ENCODE results near the gene PAPOLB. TPM values are rescaled to one million over a fixed set of nuclear protein-coding genes. Genes with fewer than 3 reads are reported as not detected.

Gene PAPOLB
- total RNA-seq, 2 donors from 2014 or later = 0.68 to 1.1 TPM

- TF ChIP-seq CTCF (IDR thresholded peaks at IDR 0.05) = no peak
- Histone ChIP-seq H3K9me3 (no peaks in the 10 kb centered on the region), H3K4me1 (ENCODE audit: control insufficient read depth in 1 of 2, low read depth in 2 of 2) (peaks cover 5 to 14% of the 10 kb centered on the region in 2 donors), H3K36me3 (no peaks in the 10 kb centered on the region), H3K27me3 (replicated peaks; ENCODE audit: insufficient read depth) (no peaks in the 10 kb centered on the region), H3K4me3 (no peak overlapping the region), H3K27ac (no peak overlapping the region)
- DNase-seq (ENCODE audit: low spot score) (no peak), ATAC-seq (ENCODE audit: insufficient number of reproducible peaks, low FRiP score, low read depth) (no peak)
Observed at GRCh38 chr7:4822677-4823076, 39.2 kb downstream of the PAPOLB start.

GRCh38 chr7:4820967-4821471, 40.8 kb downstream of the PAPOLB start:
- no peaks in the 10 kb centered on the region for H3K9me3 ChIP-seq
- H3K27ac ChIP-seq = no peak overlapping the region
- H3K36me3 ChIP-seq = no peaks in the 10 kb centered on the region
- H3K27me3 ChIP-seq (replicated peaks; ENCODE audit: insufficient read depth) = no peaks in the 10 kb centered on the region
- ATAC-seq (ENCODE audit: insufficient number of reproducible peaks, low FRiP score, low read depth) (no peak), DNase-seq (ENCODE audit: low spot score) (no peak)
- peaks cover 5 to 14% of the 10 kb centered on the region in 2 donors for H3K4me1 ChIP-seq (ENCODE audit: control insufficient read depth in 1 of 2, low read depth in 2 of 2)
- no peak for TF ChIP-seq CTCF (IDR thresholded peaks at IDR 0.05)
- no peak overlapping the region for H3K4me3 ChIP-seq

- ATAC-seq (ENCODE audit: insufficient number of reproducible peaks, low FRiP score, low read depth) = no peak
- H3K9me3 ChIP-seq = no peaks in the 10 kb centered on the region
- no peak for TF ChIP-seq CTCF (IDR thresholded peaks at IDR 0.05)
Observed at GRCh38 chr7:4820405-4820966, 41.3 kb downstream of the PAPOLB start.

GRCh38 chr7:4819560-4820404, 42.0 kb downstream of the PAPOLB start:
- no peak for TF ChIP-seq CTCF (IDR thresholded peaks at IDR 0.05)

More at GRCh38 chr7:4820405-4820966, 41.3 kb downstream of the PAPOLB start:
- Histone ChIP-seq H3K36me3 (no peaks in the 10 kb centered on the region), H3K4me3 (no peak overlapping the region), H3K4me1 (ENCODE audit: control insufficient read depth in 1 of 2, low read depth in 2 of 2) (peaks cover 5 to 14% of the 10 kb centered on the region in 2 donors), H3K27me3 (replicated peaks; ENCODE audit: insufficient read depth) (no peaks in the 10 kb centered on the region), H3K27ac (no peak overlapping the region)
- DNase-seq (ENCODE audit: low spot score) = no peak

More at GRCh38 chr7:4819560-4820404, 42.0 kb downstream of the PAPOLB start:
- Histone ChIP-seq H3K27me3 (replicated peaks; ENCODE audit: insufficient read depth) (no peaks in the 10 kb centered on the region), H3K36me3 (no peaks in the 10 kb centered on the region), H3K27ac (no peak overlapping the region), H3K9me3 (no peaks in the 10 kb centered on the region), H3K4me1 (ENCODE audit: control insufficient read depth in 1 of 2, low read depth in 2 of 2) (peaks cover 5 to 14% of the 10 kb centered on the region in 2 donors), H3K4me3 (peak overlapping the region; percentile 36)
- DNase-seq (ENCODE audit: low spot score) (no peak), ATAC-seq (ENCODE audit: insufficient number of reproducible peaks, low FRiP score, low read depth) (no peak)

Data from thoracic aorta (tissue), 2 donors.